Measurements from ENCODE around the gene RAB44.

RAB44 gene

DNA sequence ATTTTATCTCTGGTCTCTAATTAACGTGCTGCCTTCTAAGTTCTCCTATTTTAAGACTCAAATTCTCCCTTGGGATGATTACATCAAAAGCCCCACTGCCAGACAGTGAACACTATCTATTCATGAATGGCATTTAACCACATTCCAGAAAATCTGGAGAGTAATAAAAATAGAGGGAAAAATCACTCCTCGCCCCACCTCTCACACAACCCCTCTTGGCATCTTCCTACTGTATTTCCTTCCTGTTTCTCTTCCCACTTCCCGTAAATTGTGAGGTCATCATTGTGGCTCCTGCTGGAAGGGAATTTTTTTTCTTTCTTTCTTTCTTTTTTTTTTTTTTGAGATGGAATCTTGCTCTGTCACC is 31.5 kb downstream of the RAB44 start:
- TF ChIP-seq, protein P1, sequence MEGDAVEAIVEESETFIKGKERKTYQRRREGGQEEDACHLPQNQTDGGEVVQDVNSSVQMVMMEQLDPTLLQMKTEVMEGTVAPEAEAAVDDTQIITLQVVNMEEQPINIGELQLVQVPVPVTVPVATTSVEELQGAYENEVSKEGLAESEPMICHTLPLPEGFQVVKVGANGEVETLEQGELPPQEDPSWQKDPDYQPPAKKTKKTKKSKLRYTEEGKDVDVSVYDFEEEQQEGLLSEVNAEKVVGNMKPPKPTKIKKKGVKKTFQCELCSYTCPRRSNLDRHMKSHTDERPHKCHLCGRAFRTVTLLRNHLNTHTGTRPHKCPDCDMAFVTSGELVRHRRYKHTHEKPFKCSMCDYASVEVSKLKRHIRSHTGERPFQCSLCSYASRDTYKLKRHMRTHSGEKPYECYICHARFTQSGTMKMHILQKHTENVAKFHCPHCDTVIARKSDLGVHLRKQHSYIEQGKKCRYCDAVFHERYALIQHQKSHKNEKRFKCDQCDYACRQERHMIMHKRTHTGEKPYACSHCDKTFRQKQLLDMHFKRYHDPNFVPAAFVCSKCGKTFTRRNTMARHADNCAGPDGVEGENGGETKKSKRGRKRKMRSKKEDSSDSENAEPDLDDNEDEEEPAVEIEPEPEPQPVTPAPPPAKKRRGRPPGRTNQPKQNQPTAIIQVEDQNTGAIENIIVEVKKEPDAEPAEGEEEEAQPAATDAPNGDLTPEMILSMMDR (IDR thresholded peaks at IDR 0.05; ENCODE audit: low read depth, low read length): no peak
- no peak overlapping the region for H3K4me3 ChIP-seq (replicated peaks in 1 of 2; ENCODE audit: low read depth in 2 of 2, low read length in 2 of 2)
- peak; percentile 36 to 54 for DNase-seq (ENCODE audit: low read depth in 2 of 2)

DNA sequence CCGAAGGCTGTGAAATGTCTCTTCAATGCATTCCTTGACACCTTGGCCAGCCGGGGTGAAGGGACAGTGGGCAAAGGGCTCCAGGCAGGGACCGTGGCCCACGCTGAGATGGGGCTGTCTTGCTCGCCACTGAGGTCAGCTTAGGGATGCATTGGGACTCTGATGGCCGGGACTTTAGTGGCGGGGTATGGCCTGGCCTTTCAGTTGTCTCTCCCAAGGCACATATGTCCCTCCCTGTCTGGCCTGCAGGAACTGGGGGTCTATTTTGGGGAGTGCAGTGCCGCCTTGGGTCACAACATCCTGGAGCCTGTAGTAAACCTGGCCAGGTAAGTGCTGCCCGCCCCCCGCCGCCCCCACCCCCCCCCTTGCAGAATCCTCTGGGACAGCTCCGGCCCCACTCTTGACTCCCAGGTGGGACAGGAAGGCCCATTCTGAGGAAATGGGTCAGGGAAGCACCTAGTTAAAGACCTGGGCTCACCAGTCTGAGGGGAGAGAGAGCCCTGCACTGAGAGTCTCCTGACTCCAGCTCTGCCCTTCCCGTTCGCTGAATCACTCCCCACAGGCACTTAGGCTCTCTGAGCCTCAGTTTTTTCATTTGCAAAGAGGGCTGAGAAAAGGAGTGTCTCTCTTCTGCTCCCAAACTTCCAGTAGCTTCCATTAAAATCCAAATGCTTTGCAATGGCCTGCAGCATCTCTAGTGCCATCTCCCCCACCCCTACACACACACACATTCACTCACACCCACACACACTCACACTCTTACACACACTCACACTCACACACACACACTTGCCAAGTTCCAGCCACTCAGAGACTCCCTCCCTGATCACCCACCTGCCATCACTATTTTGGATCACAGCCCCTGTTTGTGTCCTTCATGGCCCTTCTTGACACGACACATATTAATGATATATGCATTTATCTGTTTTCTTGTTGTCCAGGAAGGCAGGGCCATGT is 33.1 kb downstream of the RAB44 start:
- DNase-seq (ENCODE audit: low read depth in 2 of 2): no peak
- TF ChIP-seq, protein P1 (IDR thresholded peaks at IDR 0.05; ENCODE audit: low read depth, low read length): no peak
- no peak overlapping the region for H3K4me3 ChIP-seq (replicated peaks in 1 of 2; ENCODE audit: low read depth in 2 of 2, low read length in 2 of 2)

DNA sequence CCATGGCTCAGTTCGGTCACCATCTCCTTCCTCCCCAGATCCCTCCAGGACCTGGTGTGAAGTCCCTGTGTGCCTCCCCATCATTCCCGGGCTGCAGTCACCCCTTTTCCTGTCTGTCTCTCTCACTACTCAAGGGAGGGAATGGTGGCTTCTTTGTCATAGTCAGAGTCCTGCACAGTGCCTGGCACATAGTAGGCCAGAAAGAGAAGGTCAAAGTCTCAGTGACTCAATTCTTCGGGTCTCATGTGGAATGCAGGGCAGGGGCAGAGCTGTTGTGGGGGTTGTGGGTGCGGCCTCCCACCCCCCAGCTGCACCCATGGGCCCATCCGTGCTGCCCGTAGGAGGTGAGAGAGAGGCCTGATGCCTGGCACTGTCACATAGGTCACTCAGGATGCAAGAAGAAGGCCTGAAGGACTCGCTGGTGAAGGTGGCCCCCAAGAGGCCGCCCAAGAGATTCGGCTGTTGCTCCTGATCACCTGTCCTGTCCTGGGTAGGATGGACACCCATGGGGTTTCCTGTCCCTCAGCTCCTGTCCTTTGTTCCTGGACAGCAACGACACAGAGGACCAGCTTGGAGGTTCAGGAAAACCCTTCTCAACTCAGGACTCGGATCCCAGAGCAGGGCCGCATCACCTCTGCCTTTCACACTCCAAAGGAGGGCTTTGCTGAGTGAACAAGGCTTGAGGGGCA is 34.1 kb downstream of the RAB44 start:
- H3K4me3 ChIP-seq (replicated peaks in 1 of 2; ENCODE audit: low read depth in 2 of 2, low read length in 2 of 2): no peak overlapping the region
- TF ChIP-seq, protein P1 (IDR thresholded peaks at IDR 0.05; ENCODE audit: low read depth, low read length): no peak
- DNase-seq (ENCODE audit: low read depth in 2 of 2): no peak

DNA sequence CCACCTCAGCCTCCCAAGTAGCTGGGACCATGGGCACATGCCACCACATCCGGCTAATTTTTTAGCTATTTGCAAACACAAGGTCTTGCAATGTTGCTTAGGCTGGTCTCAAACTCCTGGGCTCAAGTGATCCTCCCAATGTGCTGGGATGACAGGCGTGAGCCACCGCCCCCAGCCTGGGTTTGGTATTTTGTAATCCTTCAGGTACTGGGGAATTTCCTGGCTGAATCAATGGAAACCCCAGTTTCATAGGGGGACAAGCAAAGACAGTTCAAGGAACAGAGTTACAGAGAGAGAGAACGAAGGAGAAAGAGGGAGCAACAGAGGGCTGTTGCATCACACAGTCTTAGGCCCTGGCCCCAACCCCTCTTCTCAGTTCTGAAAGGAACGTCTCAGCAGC is 35.7 kb downstream of the RAB44 start:
- TF ChIP-seq, protein P1 (IDR thresholded peaks at IDR 0.05; ENCODE audit: low read depth, low read length): no peak
- DNase-seq (ENCODE audit: low read depth in 2 of 2): no peak
- no peak overlapping the region for H3K4me3 ChIP-seq (replicated peaks in 1 of 2; ENCODE audit: low read depth in 2 of 2, low read length in 2 of 2)

DNA sequence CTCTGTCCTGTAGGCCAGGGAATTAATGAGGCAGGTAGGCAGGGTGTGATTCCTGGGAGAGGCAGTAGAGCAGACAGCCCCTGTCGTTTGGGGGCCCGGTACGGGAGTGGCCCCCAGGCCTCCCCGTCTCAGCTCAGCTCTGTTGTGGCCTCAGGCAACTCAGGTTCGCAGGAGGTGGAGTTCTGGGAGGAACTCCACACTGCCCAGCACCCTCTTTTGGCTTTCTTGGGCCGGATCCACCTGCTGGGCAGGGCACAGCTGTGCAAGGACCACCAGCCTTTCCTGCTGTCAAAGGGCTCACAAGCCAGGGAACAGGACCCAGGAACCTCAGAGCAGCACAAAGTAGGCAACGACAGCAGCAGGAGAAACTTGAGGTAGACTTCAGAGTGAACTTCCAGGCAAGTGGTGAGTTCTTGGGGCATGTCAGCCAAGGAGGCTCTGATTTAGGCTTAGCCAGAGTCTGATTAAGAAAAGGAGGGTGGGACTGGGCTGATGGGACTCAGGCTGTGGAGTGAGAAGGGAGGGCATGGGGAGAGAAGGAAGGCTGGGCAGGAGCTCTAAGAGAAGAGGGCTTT is 36.9 kb downstream of the RAB44 start:
- H3K4me3 ChIP-seq (replicated peaks in 1 of 2; ENCODE audit: low read depth in 2 of 2, low read length in 2 of 2): no peak overlapping the region
- no peak for DNase-seq (ENCODE audit: low read depth in 2 of 2)
- TF ChIP-seq, protein P1 (IDR thresholded peaks at IDR 0.05; ENCODE audit: low read depth, low read length): no peak

DNA sequence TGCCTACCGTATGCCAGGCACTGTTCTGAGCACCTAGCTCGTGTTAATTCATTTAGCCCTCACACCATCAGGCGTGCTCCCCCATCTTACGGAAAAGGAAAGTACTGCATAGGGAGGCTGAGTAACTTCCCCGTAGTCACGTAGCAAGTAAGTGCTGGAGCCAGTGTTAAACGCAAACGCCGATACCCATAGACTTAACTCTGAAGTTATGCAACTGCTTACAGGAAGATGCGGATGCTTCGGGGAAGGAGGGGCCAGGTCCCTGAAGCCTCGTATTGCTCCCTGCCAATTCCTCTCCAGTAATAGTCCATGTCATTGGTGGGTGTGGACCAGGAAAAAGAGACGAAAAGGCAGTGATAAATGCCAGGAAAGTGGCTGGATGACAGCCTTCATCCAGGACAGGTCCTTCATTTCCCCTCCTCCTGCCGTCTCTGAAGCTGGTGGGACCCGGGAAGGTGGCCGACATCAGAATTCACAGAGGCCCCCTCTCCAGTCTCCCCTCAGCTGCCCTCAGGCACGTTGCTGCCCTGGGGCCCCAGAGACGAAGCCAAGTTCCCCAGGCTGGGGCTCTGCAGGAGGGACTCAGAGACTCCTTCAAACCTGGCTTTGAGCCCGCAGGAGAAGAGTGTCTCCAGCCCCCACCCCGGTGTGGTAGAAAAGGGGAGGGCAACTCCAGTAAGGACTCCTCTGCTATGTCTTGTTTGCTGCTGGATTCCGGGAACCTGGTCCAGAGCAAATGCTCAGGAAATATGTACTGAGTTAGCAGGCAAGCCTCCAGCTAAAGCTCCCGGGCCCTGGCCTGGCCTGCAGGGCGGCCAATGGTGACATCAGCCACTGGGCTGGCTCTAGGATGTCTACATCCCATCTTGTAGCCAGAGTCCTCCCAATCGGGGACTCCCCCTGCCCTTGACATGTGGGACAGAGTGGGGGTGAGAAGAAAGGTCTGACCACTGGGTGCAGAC is 37.8 kb downstream of the RAB44 start:
- TF ChIP-seq, protein P1 (IDR thresholded peaks at IDR 0.05; ENCODE audit: low read depth, low read length): no peak
- peak overlapping the region in 1 of 2 donors; percentile 11 for H3K4me3 ChIP-seq (replicated peaks in 1 of 2; ENCODE audit: low read depth in 2 of 2, low read length in 2 of 2)
- peak; percentile 68 to 97 for DNase-seq (ENCODE audit: low read depth in 2 of 2)

Data from cardiac fibroblast (primary cell).